HepG2 (cell line): ENCODE data around the gene MRPL42. TPM values are rescaled to one million over a fixed set of nuclear protein-coding genes. Genes with fewer than 3 reads are reported as not detected.
A peak's percentile ranks its signal among the peaks of the same experiment; 100 is the strongest.

Source experiments
- ATAC-seq: fragments of 200-7000 bp; cut with Tn5 transposase; 3 replicates; pipeline ENCODE4 v1.9.1; 2020; ENCODE audit warnings: mild to moderate bottlenecking, moderate library complexity
- BruUV-seq: library from RNA; stranded (reverse); fragments of 400-500 nt; replicated peaks from 2 replicates; lab custom pipeline; 2021; lab: Mats Ljungman, UMichigan
- CTCF ChIA-PET: fragments of 300-600 bp; formaldehyde crosslinking; extraction: SDS; loops from one replicate; lab custom pipeline; 2021; ENCODE audit warnings: low total read pairs, inconsistent platforms, low intra/inter-chr PET ratio; lab: Yijun Ruan, JAX
- POLR2A ChIA-PET: fragments of 350-600 bp; sonication (Branson Sonifier 250); formaldehyde crosslinking; loops from one replicate; lab custom pipeline; 2020; ENCODE audit warnings: antibody characterized with exemption, inconsistent platforms; lab: Yijun Ruan, JAX
- DNase-seq: peaks from one replicate; pipeline ENCODE4 v3.0.0-alpha.2; 2015; ENCODE audit warnings: low spot score
- FAIRE-seq: peaks from 3 replicates; lab custom pipeline; 2011; peaks lifted over from hg19 to GRCh38; lab: Jason Lieb, UNC
- H2AFZ ChIP-seq: one replicate; pipeline ENCODE4 v1.6.1; 2011; ENCODE audit warnings: low read length, inconsistent platforms
- H3K27ac ChIP-seq: fragments of 300-600 bp; 3 replicates; pipeline ENCODE4 v1.8.0; 2011; ENCODE audit warnings: mixed run types, mild to moderate bottlenecking, mixed read lengths, low read length, inconsistent platforms; ENCODE audit not compliant: insufficient read depth; ENCODE audit errors: extremely low read length
- H3K27me3 ChIP-seq, 2 experiments: fragments of 200-600 bp in 1 of 2; 2 replicates in 1 of 2; 3 replicates in 1 of 2; pipeline versions ENCODE4 v1.6.0 to v1.8.0; 2011; ENCODE audit warnings: low read length in 2 of 2, mild to moderate bottlenecking in 2 of 2, moderate library complexity in 2 of 2, inconsistent platforms in 1 of 2; ENCODE audit not compliant: insufficient read depth in 2 of 2, control insufficient read depth in 1 of 2
- H3K36me3 ChIP-seq, 2 experiments: fragments of 200-600 bp in 1 of 2; replicated peaks in 1 of 2; 2 replicates in 1 of 2; 3 replicates in 1 of 2; pipeline versions ENCODE4 v1.5.1 to v1.8.0; 2011; ENCODE audit warnings: low read length in 2 of 2, inconsistent platforms in 1 of 2; ENCODE audit not compliant: insufficient read depth in 2 of 2, control insufficient read depth in 1 of 2
- H3K4me1 ChIP-seq: 2 replicates; pipeline ENCODE4 v1.5.1; 2012; ENCODE audit warnings: low read length, inconsistent platforms; ENCODE audit not compliant: insufficient read depth
- H3K4me2 ChIP-seq: 2 replicates; pipeline ENCODE4 v1.6.0; 2011; ENCODE audit warnings: low read depth, low read length, inconsistent platforms
- H3K4me3 ChIP-seq, 3 experiments: fragments of 200-600 bp in 1 of 3; sonication (generic), shearing (Covaris generic) in 1 of 3; replicated peaks in 1 of 3; 2 replicates each; pipeline ENCODE4 v1.5.1; 2011 to 2016; ENCODE audit warnings: low read length in 3 of 3, inconsistent platforms in 2 of 3, low read depth in 2 of 3, mild to moderate bottlenecking in 2 of 3, control low read depth in 1 of 3, mixed read lengths in 1 of 3; ENCODE audit not compliant: insufficient read depth in 1 of 3
- H3K79me2 ChIP-seq: one replicate; pipeline ENCODE4 v1.6.1; 2011; ENCODE audit warnings: low read length, inconsistent platforms; ENCODE audit not compliant: insufficient read depth
- H3K9ac ChIP-seq: 2 replicates; pipeline ENCODE4 v1.6.0; 2011; ENCODE audit warnings: mild to moderate bottlenecking, low read depth, low read length, inconsistent platforms; ENCODE audit not compliant: insufficient read depth
- H3K9me3 ChIP-seq: 2 replicates; pipeline ENCODE4 v1.5.1; 2012; ENCODE audit warnings: mild to moderate bottlenecking, low read length
- H4K20me1 ChIP-seq: 2 replicates; pipeline ENCODE4 v1.6.0; 2011; ENCODE audit warnings: inconsistent platforms, mild to moderate bottlenecking, low read length, moderate library complexity; ENCODE audit not compliant: insufficient read depth
- GABPA ChIP-seq, 2 experiments: IDR thresholded peaks; 2 replicates each; pipeline ENCODE4 v1.6.1; 2011 to 2016; ENCODE audit warnings: low read depth in 2 of 2, low read length in 1 of 2, missing biosample characterization in 1 of 2, missing genetic modification characterization in 1 of 2
- RAD51 ChIP-seq: fragments of 450-650 bp; IDR thresholded peaks from 2 replicates; pipeline ENCODE4 v1.6.1; 2016; ENCODE audit warnings: borderline replicate concordance
- RARA ChIP-seq: IDR thresholded peaks from 2 replicates; pipeline ENCODE4 v1.6.1; 2016; ENCODE audit warnings: missing genetic modification reagents, missing compliant biosample characterization
- TFAP4 ChIP-seq: sonication (generic); IDR thresholded peaks from 2 replicates; pipeline ENCODE4 v1.6.1; 2016; ENCODE audit warnings: low read depth, borderline replicate concordance
- U2AF2 ChIP-seq: fragments of 200-400 bp; formaldehyde crosslinking; IDR thresholded peaks from 2 replicates; pipeline ENCODE4 v1.6.1; 2017; ENCODE audit warnings: low read depth, mild to moderate bottlenecking, low read length
- WGBS: methylation state at CpG from one replicate; pipeline ENCODE4 v1.1.6; 2017; ENCODE audit warnings: low lambda C conversion rate; 5-methylcytosine and 5-hydroxymethylcytosine counted together
- in situ Hi-C: cut with HindIII; loops from 2 replicates; pipeline ENCODE4 v1.10.0; 2017; ENCODE audit warnings: low pct_unique_long_range_greater_than_20kb; ENCODE audit not compliant: extremely low pct_ligation_motif_present
- intact Hi-C: fragments of 100-400 bp; cut with micrococcal nuclease; formaldehyde crosslinking; loops from one replicate; pipeline ENCODE4 v1.10.0; 2022; ENCODE audit not compliant: unreplicated experiment
- polyA plus RNA-seq, 8 experiments: library from polyadenylated mRNA; depleted of rRNA in 3 of 8; stranded (reverse) in 7 of 8; unstranded in 1 of 8; fragments of >200 nt; fragmentation: Illumina TruSeq in 4 of 8; extraction: Trizol in 4 of 8; gene quantifications; 2 replicates each; pipeline versions ENCODE4 v1.2.1 to v1.2.3, GENCODE V29; 2011 to 2016; ENCODE audit warnings: low read depth in 4 of 8, missing spikeins in 1 of 8, mixed read lengths in 1 of 8; ENCODE audit not compliant: insufficient read depth in 1 of 8
- total RNA-seq, 5 experiments: library from RNA; depleted of rRNA; stranded (reverse); fragments of >200 nt; fragmentation: Illumina TruSeq; extraction: Trizol; gene quantifications; 2 replicates each; pipeline ENCODE4 v1.2.3, GENCODE V29; 2016; ENCODE audit warnings: low read depth in 1 of 5
- TF ChIP-seq, protein P1 (sequence below), 2 experiments: sonication (generic) in 1 of 2; formaldehyde crosslinking in 1 of 2; IDR thresholded peaks; 2 replicates each; pipeline versions ENCODE4 v1.5.1 to v1.6.1; 2011 to 2020; ENCODE audit warnings: borderline replicate concordance in 1 of 2, low read depth in 1 of 2, low read length in 1 of 2, mild to moderate bottlenecking in 1 of 2, missing genetic modification reagents in 1 of 2, moderate library complexity in 1 of 2
- TF ChIP-seq, protein P2 (sequence below): sonication (generic); formaldehyde crosslinking; IDR thresholded peaks from 2 replicates; pipeline ENCODE4 v1.8.0; 2022; ENCODE audit warnings: mild to moderate bottlenecking, missing genetic modification reagents, moderate library complexity

Gene MRPL42
- total and polyA plus RNA-seq, 2 of the 13 experiments (the other 11 are each of a cell fraction or from before 2014, with no cell fraction given), result 93.3 to 148 TPM

DNA sequence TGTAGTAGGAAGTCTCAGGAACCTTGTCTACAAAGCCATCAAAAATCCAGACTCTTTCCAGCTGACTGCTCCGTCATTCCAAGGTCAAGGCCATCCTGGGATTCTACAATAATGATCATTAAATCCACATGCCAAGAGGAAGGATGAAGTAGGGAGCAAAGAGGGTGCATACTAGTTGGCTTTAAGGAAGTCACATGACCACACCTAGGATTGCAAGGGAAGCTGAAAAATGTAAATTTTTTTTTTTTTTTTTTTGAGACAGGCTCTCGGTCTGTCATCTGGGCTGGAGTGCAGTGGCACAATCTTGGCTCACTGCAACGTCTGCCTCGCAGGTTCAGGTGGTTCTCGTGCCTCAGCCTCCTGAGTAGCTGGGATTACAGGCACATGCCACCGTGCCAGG is 7.3 kb upstream of the MRPL42 start:
- no peaks in the 10 kb centered on the region for H3K9me3 ChIP-seq
- H4K20me1 ChIP-seq, result no peaks in the 10 kb centered on the region
- in situ Hi-C loops (no loop called here), intact Hi-C loops (no loop called here)
- H3K9ac ChIP-seq, result no peak overlapping the region
- ATAC-seq (no peak), FAIRE-seq (no peak), DNase-seq (no peak)
- peak overlapping the region; percentile 46 for H3K4me2 ChIP-seq
- 10% methylated on average over 6 of the region's 6 CpGs for WGBS
- no peaks in the 10 kb centered on the region; a peak in 1 of 5 replicates for H3K27me3 ChIP-seq
- H3K4me1 ChIP-seq, result peaks cover 40% of the 10 kb centered on the region
- H3K4me3 ChIP-seq, result peak overlapping the region in 1 of 3 experiments; percentile 23; a peak in 2 of 6 replicates
- TF ChIP-seq RAD51 (peak; percentile 55; the same call in 1 of the 2 replicates), U2AF2 (no peak), RARA (CRISPR knock-in tag) (peak; percentile 20; the same call in 1 of the 2 replicates), GABPA (IDR thresholded peaks at IDR 0.05; ENCODE audit: low read depth, low read length) (no peak), GABPA (CRISPR knock-in tag; IDR thresholded peaks at IDR 0.05; ENCODE audit: low read depth) (0 out of 2 replicates have a peak, but pooled peaks have one; percentile 24), TFAP4 (peak; percentile 14; the same call in 1 of the 2 replicates)
- TF ChIP-seq, protein P1, sequence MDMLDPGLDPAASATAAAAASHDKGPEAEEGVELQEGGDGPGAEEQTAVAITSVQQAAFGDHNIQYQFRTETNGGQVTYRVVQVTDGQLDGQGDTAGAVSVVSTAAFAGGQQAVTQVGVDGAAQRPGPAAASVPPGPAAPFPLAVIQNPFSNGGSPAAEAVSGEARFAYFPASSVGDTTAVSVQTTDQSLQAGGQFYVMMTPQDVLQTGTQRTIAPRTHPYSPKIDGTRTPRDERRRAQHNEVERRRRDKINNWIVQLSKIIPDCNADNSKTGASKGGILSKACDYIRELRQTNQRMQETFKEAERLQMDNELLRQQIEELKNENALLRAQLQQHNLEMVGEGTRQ (IDR thresholded peaks at IDR 0.05; ENCODE audit: low read depth, low read length), result no peak
- TF ChIP-seq, protein P1 (CRISPR knock-in tag; IDR thresholded peaks at IDR 0.05; ENCODE audit: borderline replicate concordance), result peak; percentile 37; the same call in 1 of the 2 replicates
- TF ChIP-seq, protein P2, sequence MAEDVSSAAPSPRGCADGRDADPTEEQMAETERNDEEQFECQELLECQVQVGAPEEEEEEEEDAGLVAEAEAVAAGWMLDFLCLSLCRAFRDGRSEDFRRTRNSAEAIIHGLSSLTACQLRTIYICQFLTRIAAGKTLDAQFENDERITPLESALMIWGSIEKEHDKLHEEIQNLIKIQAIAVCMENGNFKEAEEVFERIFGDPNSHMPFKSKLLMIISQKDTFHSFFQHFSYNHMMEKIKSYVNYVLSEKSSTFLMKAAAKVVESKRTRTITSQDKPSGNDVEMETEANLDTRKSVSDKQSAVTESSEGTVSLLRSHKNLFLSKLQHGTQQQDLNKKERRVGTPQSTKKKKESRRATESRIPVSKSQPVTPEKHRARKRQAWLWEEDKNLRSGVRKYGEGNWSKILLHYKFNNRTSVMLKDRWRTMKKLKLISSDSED (CRISPR knock-in tag), result no peak
- CTCF ChIA-PET, result no interaction called here
- H2AFZ ChIP-seq, result no peak overlapping the region
- POLR2A ChIA-PET, result interaction anchor here (0.7 to 1.3 kb wide), 2 partner anchors 11 to 104 kb away, joined by 3 read pairs; no protein-coding TSS in a partner anchor
- no TSS peak for BruUV-seq
- H3K36me3 ChIP-seq, result no peaks in the 10 kb centered on the region
- H3K79me2 ChIP-seq, result no peaks in the 10 kb centered on the region
- no peak overlapping the region for H3K27ac ChIP-seq
